Effector memory CD8-positive, alpha-beta T cell (primary cell): Measurements from ENCODE around the gene ASCC1.

Experiments used
- ATAC-seq: fragments of 150-1000 bp; cut with Tn5 transposase; replicated peaks from 2 replicates; pipeline ENCODE4 v1.10.0; 2021; ENCODE audit warnings: mild to moderate bottlenecking, moderate library complexity
- DNase-seq, 3 experiments: peaks; one replicate each; pipeline ENCODE4 v3.0.0; 2021
- H3K27ac Mint-ChIP-seq, 2 donors: one replicate each; pipeline ENCODE4 v1.8.0; 2022; ENCODE audit warnings: mild to moderate bottlenecking in 2 of 2, mixed read lengths in 2 of 2, moderate library complexity in 2 of 2
- H3K27me3 Mint-ChIP-seq, 2 donors: one replicate each; pipeline ENCODE4 v1.8.0; 2022; ENCODE audit warnings: mixed read lengths in 2 of 2
- H3K36me3 Mint-ChIP-seq: one replicate; pipeline ENCODE4 v1.8.0; 2022; ENCODE audit warnings: mild to moderate bottlenecking, moderate library complexity, mixed read lengths; ENCODE audit not compliant: insufficient read depth
- H3K4me1 Mint-ChIP-seq, 2 donors: one replicate each; pipeline ENCODE4 v1.8.0; 2022; ENCODE audit warnings: low read depth in 2 of 2, mixed read lengths in 2 of 2
- H3K4me3 Mint-ChIP-seq, 2 donors: one replicate each; pipeline ENCODE4 v1.8.0; 2022; ENCODE audit warnings: mild to moderate bottlenecking in 2 of 2, mixed read lengths in 2 of 2, moderate library complexity in 2 of 2
- H3K9me3 Mint-ChIP-seq, 2 donors: one replicate each; pipeline ENCODE4 v1.8.0; 2022; ENCODE audit warnings: mixed read lengths in 2 of 2

The ASCC1 gene

DNA sequence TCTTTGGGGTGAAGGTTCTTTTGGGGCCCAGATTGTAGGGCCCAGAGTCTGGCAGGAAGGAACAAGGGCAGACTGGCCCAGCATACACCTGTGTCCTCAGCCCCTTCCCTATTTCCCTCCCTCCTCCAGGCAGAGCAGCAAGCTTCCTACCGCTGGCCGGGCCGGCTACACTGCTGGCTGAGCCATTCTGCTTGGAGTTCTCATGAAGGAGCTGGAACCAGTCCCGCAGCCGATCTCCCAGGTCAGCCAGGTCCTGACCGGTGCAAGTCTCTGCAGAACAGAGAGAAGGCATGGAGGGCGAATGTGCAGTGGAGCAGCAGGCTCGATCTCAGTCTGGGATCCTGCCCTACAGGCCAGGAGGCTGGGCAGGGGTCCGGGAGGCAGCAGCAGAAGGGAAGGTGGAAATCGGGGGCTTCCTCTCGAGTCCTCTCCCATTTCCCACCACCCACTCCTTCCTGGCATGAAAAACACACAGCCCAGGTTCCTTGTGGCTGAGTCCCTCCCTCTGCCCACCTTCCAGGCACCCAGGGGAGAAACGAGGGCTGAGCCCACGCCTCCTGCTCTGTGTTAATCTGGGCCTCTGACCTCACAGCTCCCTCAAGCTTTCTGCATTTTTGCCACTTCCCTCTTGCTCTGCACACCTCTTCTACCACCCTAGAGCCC, 148.5 kb downstream of the ASCC1 start:
- Mint-ChIP-seq H3K27ac (peak overlapping the region; percentile 68 to 99), H3K27me3 (no peaks in the 10 kb centered on the region), H3K36me3 (peaks cover 99% of the 10 kb centered on the region), H3K9me3 (no peaks in the 10 kb centered on the region), H3K4me1 (peaks cover 18 to 41% of the 10 kb centered on the region in 2 donors), H3K4me3 (peak overlapping the region in 1 of 2 donors; percentile 67)
- DNase-seq (no peak), ATAC-seq (peak; percentile 5)

DNA sequence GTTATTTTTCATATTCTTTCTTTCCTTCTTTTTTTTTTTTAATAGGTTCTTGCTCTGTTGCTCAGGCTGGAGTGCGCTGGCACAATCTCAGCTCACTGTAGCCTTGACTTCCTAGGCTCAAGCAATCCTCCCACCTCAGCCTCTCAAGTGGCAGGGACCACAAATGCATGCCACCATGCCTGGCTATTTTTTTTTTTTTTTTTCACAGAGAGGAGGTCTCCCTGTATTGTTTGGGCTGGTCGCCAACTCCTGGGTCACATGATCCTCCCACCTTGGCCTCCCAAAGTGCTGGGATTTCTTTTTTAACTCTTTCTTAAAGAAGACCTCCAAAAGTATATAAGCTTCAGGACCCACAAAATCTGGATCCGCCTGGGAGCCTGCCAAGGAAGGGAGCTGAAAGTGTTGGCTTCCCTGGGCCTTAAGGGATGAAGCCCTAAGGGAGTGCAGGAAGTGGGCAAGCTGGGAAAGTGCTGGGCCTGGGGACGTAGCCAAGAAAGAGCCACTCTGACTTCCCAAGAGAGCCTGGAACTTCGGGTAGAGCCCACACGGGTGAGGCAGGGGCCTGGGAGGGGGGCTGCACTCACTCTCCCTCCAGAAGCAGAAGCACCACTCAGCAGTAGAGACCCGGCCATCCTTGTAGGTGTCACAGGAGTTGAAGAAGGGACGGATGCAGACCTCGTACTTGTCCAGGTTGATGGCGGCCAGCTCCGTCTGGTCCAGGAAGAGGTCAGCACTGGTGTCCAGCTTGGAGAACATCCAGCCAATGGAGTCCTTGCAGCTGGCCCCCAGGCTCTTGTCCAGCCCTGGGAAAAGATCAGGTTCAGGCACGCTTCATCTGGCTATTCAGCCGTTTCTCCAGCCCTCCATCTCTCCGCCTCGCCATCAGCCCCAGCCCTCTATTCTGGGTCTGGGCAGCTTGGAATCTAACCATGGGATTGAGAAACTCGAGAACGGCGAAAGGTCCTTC, 149.5 kb downstream of the ASCC1 start:
- Mint-ChIP-seq H3K4me3 (peak overlapping the region in 1 of 2 donors; percentile 47), H3K27ac (peak overlapping the region; percentile 68 to 99), H3K36me3 (peaks cover 99% of the 10 kb centered on the region), H3K27me3 (no peaks in the 10 kb centered on the region), H3K9me3 (no peaks in the 10 kb centered on the region), H3K4me1 (peaks cover 25 to 35% of the 10 kb centered on the region in 2 donors)
- ATAC-seq (no peak), DNase-seq (no peak)

DNA sequence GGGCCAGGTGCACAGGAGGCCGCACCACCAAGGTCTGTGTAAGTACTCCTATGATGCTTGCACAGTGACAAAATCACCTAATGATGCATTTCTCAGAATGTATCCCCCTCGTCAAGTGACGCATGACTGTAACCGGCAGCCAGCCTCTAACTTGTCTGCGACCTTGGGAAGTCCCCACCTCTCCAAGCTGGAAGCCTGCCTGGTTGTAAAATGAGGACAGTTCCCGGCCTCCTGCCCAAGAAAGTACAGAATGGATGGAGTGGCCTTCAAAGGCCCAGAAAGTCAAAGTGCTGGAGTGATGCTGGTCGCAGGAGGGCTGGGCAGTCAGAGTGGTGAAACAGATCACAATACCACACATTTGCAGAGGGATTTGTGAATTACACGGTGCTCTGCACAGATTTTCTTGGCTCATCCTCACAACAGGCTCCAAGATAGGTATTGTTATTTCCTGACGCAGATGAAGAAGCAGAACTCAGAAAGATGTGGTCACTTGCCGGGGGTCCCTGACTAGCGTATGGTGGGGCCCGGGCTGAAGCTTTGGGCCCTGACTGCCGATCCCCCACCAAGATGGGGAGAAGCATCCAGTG, 150.5 kb downstream of the ASCC1 start:
- Mint-ChIP-seq H3K27me3 (no peaks in the 10 kb centered on the region), H3K9me3 (no peaks in the 10 kb centered on the region), H3K27ac (peak overlapping the region in 1 of 2 donors; percentile 99), H3K4me3 (no peak overlapping the region), H3K4me1 (peaks cover 27 to 37% of the 10 kb centered on the region in 2 donors), H3K36me3 (peaks cover 99% of the 10 kb centered on the region)
- DNase-seq, result no peak
- ATAC-seq, result no peak

DNA sequence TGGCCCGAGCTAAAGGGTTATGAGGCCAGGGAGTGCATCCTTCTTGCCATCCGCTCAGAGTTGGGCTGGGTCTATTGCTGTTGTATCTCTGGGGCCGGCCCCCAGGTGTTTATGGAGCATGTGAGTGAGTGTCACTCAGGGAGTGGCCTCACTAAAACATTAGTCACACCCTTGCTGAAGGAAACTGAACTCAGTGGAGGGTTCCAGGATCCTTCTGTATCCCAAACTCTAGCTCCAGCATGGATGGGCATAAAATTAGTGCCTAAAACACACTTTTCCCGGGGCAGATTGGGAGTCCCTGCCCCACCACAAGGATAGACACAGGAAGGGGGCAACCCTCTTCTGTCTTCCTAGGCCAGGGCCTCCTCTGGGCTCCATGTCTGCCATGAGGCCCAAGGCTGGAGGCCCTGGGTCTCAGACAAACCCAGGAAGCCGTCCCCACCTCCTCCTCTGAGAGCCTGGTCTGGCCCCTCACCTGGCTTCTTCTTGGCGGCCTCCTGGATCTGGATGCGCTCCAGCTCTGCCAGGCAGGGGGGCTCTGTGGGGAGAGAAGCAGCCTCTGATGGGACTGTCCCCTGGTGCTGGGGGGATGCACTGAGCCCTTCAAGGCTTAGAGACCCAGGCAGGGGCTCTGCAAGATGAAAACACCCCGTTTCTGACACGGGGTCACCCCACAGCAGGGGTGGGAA, 152.2 kb downstream of the ASCC1 start:
- Mint-ChIP-seq H3K4me1 (peaks cover 33% of the 10 kb centered on the region in 2 donors), H3K27ac (peak overlapping the region; percentile 58 to 98), H3K4me3 (peak overlapping the region in 1 of 2 donors; percentile 67), H3K9me3 (no peaks in the 10 kb centered on the region), H3K27me3 (no peaks in the 10 kb centered on the region), H3K36me3 (peaks cover 99% of the 10 kb centered on the region)
- no peak for ATAC-seq
- no peak for DNase-seq

GRCh38 chr10:72062832-72063702, 153.0 kb downstream of the ASCC1 start:
- Mint-ChIP-seq H3K9me3 (no peaks in the 10 kb centered on the region), H3K36me3 (peaks cover 99% of the 10 kb centered on the region), H3K4me3 (peak overlapping the region in 1 of 2 donors; percentile 67), H3K27ac (peak overlapping the region; percentile 58 to 98), H3K4me1 (peaks cover 30 to 37% of the 10 kb centered on the region in 2 donors), H3K27me3 (no peaks in the 10 kb centered on the region)
- no peak for ATAC-seq
- no peak for DNase-seq

GRCh38 chr10:72062382-72062781, 153.7 kb downstream of the ASCC1 start:
- ATAC-seq, result no peak
- DNase-seq, result no peak
- Mint-ChIP-seq H3K36me3 (peaks cover 99% of the 10 kb centered on the region), H3K4me3 (peak overlapping the region; percentile 18 to 67), H3K27me3 (no peaks in the 10 kb centered on the region), H3K4me1 (peaks cover 33 to 41% of the 10 kb centered on the region in 2 donors), H3K9me3 (no peaks in the 10 kb centered on the region), H3K27ac (peak overlapping the region; percentile 58 to 98)

DNA sequence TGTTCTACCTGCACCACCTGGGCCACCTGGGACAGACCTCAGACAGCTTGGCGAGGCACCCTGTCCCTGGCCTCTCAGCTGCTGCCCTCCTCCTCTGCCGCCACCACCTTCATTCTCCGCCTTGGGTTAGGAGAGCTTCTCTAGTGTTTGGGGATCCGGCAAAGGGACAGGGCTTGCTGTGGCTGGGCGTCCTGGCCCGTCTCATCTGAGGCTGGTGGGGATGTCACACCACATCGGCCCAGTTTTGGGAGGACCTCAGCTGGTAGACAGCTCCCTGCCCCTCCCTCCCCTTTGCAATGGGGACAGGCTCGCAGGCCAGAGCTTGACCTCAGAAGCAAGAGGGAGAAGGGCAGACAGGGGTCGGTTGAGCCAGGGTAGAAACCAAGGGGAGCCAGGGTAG, 154.1 kb downstream of the ASCC1 start:
- H3K4me3 Mint-ChIP-seq, result peak overlapping the region; percentile 18 to 67
- ATAC-seq (no peak), DNase-seq (peak in 1 of 3 experiments; percentile 32)
- H3K9me3 Mint-ChIP-seq, result no peaks in the 10 kb centered on the region
- peaks cover 99% of the 10 kb centered on the region for H3K36me3 Mint-ChIP-seq
- no peaks in the 10 kb centered on the region for H3K27me3 Mint-ChIP-seq
- peak overlapping the region; percentile 58 to 98 for H3K27ac Mint-ChIP-seq
- peaks cover 35 to 44% of the 10 kb centered on the region in 2 donors for H3K4me1 Mint-ChIP-seq

DNA sequence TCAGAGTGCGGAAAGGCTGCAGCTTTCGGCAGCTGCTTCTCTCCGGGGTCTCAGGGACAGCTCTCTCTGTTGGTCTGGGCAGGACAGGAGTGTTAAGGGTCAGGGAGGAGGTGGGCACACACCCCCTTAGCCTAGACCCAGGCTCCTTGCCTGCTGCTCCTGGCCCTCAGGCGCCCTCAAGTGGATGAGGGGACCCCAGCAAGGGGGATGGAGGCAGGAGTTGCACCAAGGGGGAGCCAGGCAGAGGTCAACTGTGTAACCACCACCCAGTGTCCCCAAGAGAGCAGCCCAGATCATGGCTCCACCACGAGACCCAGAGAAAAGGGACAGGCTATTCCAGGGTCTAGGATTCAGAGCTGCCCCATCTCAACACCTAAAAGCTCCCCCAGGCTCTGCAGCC, 154.6 kb downstream of the ASCC1 start:
- DNase-seq (no peak), ATAC-seq (peak; percentile 4)
- no peaks in the 10 kb centered on the region for H3K9me3 Mint-ChIP-seq
- peak overlapping the region; percentile 81 to 98 for H3K27ac Mint-ChIP-seq
- no peaks in the 10 kb centered on the region for H3K27me3 Mint-ChIP-seq
- H3K4me3 Mint-ChIP-seq, result peak overlapping the region; percentile 38 to 67
- peaks cover 99% of the 10 kb centered on the region for H3K36me3 Mint-ChIP-seq
- peaks cover 35 to 44% of the 10 kb centered on the region in 2 donors for H3K4me1 Mint-ChIP-seq

- H3K36me3 Mint-ChIP-seq, result peaks cover 90% of the 10 kb centered on the region
- H3K4me3 Mint-ChIP-seq, result peak overlapping the region; percentile 54 to 67
- peak overlapping the region; percentile 81 to 98 for H3K27ac Mint-ChIP-seq
- ATAC-seq (peak; percentile 15), DNase-seq (peak in 2 of 3 experiments; percentile 25 to 30)
- no peaks in the 10 kb centered on the region for H3K27me3 Mint-ChIP-seq
- no peaks in the 10 kb centered on the region for H3K9me3 Mint-ChIP-seq
- peaks cover 35 to 44% of the 10 kb centered on the region in 2 donors for H3K4me1 Mint-ChIP-seq
These were observed 155.9 kb downstream of the ASCC1 start for GRCh38 chr10:72059843-72060822.

DNA sequence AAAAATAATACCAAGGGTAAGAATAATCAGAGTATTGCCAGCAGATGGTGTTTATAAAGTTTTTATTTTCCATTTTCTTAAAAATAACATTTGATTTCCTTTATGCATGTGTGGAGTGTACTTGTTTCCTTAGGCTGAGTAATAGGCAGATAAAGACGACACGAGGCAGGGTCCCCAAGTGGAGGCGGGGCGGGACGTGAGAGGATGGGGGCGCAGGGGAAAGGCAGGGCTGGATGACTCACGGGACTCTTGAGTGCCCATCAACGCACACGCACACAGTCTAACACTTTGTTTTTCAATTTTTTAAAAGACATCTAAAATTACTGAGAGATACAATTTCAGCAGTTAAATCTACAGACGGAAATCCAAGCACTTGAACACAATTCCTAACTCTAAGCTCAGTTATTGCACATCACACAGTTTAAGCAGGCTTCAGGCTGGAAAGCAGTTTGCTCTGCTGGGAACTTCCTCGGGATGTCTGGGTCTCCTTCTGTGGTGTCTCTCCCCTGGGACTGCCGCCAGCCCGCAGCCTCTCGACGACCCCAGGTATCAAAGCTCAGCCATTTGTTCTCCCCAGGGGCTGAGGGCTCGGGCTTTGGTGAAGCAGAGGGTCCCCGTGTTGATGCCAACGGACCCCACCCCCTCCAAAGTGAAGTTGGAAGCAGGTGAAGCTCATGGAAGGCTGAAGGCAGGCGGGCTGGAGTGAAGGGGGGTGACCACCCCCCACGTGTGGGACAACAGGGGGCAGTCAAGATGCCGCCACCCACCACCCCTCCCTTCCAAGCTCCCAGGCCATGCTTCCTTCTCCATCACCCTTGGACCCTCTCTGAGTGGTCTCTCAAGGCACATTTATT, 156.9 kb downstream of the ASCC1 start:
- DNase-seq (peak in 1 of 3 experiments; percentile 27), ATAC-seq (peak; percentile 18)
- H3K4me3 Mint-ChIP-seq, result peak overlapping the region; percentile 43 to 67
- H3K27me3 Mint-ChIP-seq, result no peaks in the 10 kb centered on the region
- peaks cover 36 to 44% of the 10 kb centered on the region in 2 donors for H3K4me1 Mint-ChIP-seq
- H3K27ac Mint-ChIP-seq, result peak overlapping the region; percentile 81 to 98
- no peaks in the 10 kb centered on the region for H3K9me3 Mint-ChIP-seq
- peaks cover 82% of the 10 kb centered on the region for H3K36me3 Mint-ChIP-seq
